Kidney (tissue), 14 donors: ENCODE measurements around the gene CTNNBL1. TPM values are rescaled to one million over a fixed set of nuclear protein-coding genes. Genes with fewer than 3 reads are reported as not detected.

Experiments
- DNase-seq, 5 donors: peaks; one replicate each; pipeline ENCODE4 v3.0.0-alpha.2; 2013 to 2020
- FAIRE-seq: peaks from 2 replicates; lab custom pipeline; 2012; peaks lifted over from hg19 to GRCh38; lab: Jason Lieb, UNC
- H3K27ac ChIP-seq, 2 donors: one replicate each; pipeline ENCODE4 v1.7.0; 2013; ENCODE audit warnings: low read depth in 2 of 2, low read length in 2 of 2, inconsistent platforms in 1 of 2
- H3K27me3 ChIP-seq: one replicate; pipeline ENCODE4 v1.7.1; 2013; ENCODE audit warnings: low read length, inconsistent platforms; ENCODE audit not compliant: control insufficient read depth, insufficient read depth
- H3K36me3 ChIP-seq, 3 donors: one replicate each; pipeline versions ENCODE4 v1.7.0 to v1.7.1; 2013; ENCODE audit warnings: low read length in 3 of 3, control low read depth in 1 of 3, inconsistent platforms in 1 of 3; ENCODE audit not compliant: insufficient read depth in 3 of 3, control insufficient read depth in 2 of 3
- H3K4me1 ChIP-seq, 3 donors: one replicate each; pipeline versions ENCODE4 v1.7.0 to v1.7.1; 2013; ENCODE audit warnings: low read length in 3 of 3, inconsistent platforms in 1 of 3, low read depth in 1 of 3; ENCODE audit not compliant: control insufficient read depth in 2 of 3, insufficient read depth in 2 of 3
- H3K4me3 ChIP-seq, 3 donors: one replicate each; pipeline versions ENCODE4 v1.7.0 to v1.8.1; 2013; ENCODE audit warnings: low read length in 3 of 3, control low read depth in 1 of 3, inconsistent platforms in 1 of 3
- H3K9ac ChIP-seq, 3 donors: one replicate each; pipeline versions ENCODE4 v1.7.0 to v1.7.1; 2013; ENCODE audit warnings: low read length in 3 of 3, control low read depth in 1 of 3, inconsistent platforms in 1 of 3
- H3K9me3 ChIP-seq, 3 donors: one replicate each; pipeline versions ENCODE4 v1.7.0 to v1.7.1; 2013; ENCODE audit warnings: low read length in 3 of 3, control low read depth in 1 of 3, inconsistent platforms in 1 of 3; ENCODE audit not compliant: control insufficient read depth in 2 of 3, insufficient read depth in 1 of 3
- intact Hi-C: fragments of 100-400 bp; cut with DNase I; formaldehyde crosslinking; loops from one replicate; pipeline ENCODE4 v1.11.1; 2022
- polyA plus RNA-seq: library from polyadenylated mRNA; stranded (reverse); fragments of 350-450 nt; fragmentation: Illumina TruSeq; extraction: RNeasy Lipid Tissue Mini Kit (QIAGEN cat#74804); gene quantifications from one replicate; pipeline ENCODE4 v1.2.3, GENCODE V29; 2014; ENCODE audit warnings: low read depth, low replicate concordance; ENCODE audit not compliant: insufficient read depth
- total RNA-seq: library from RNA; stranded (reverse); fragmentation: NEBNext Ultra II Directional; extraction: Animal tissue kit (Norgen Biotek cat#: 25700); gene quantifications from one replicate; pipeline ENCODE4 v1.2.1, GENCODE V29; 2021
- TF ChIP-seq, protein P1 (sequence below): IDR thresholded peaks from 3 replicates; pipeline ENCODE4 v1.5.1; 2012; ENCODE audit warnings: mild to moderate bottlenecking, moderate library complexity, borderline replicate concordance; ENCODE audit not compliant: insufficient read depth; ENCODE audit errors: extremely low read depth
- donor health status: control.
- donor health status: control.
- donor health status: control.
- donor health status: control.
- donor health status: control.
- donor health status: DM: yes; HTN: yes; CAD: no.
- donor health status: Normal renal cell carcinoma (clear cell type).

CTNNBL1 gene
- total and polyA plus RNA-seq, 2 donors from 2014 or later, result 40.9 to 70.9 TPM

DNA sequence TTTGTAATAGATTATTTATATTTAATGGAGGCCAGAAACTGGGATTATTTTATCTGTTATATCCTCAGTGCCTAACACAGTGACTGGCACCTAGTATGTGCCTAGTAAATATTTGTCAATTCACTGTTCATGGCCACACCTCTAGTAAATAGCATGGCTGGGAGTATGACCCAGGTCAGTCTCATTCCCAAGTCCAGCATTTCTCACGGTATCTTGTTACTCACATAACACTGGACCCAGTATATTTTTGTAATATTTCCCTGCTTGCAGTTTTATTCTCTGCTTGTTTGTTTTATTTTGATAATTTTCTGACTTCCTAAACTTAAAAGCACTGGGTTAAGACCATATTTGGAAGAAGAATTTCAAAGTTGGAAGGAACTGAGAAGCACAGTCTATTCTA is 47.7 kb downstream of the CTNNBL1 start:
- intact Hi-C loops, result no loop called here
- FAIRE-seq, result no peak
- Histone ChIP-seq H3K27me3 (no peaks in the 10 kb centered on the region), H3K27ac (no peak overlapping the region), H3K9ac (no peak overlapping the region), H3K4me3 (no peak overlapping the region), H3K4me1 (no peaks in the 10 kb centered on the region), H3K9me3 (no peaks in the 10 kb centered on the region), H3K36me3 (peaks cover 9 to 22% (median 10%) of the 10 kb centered on the region in 3 donors)
- TF ChIP-seq, protein P1, sequence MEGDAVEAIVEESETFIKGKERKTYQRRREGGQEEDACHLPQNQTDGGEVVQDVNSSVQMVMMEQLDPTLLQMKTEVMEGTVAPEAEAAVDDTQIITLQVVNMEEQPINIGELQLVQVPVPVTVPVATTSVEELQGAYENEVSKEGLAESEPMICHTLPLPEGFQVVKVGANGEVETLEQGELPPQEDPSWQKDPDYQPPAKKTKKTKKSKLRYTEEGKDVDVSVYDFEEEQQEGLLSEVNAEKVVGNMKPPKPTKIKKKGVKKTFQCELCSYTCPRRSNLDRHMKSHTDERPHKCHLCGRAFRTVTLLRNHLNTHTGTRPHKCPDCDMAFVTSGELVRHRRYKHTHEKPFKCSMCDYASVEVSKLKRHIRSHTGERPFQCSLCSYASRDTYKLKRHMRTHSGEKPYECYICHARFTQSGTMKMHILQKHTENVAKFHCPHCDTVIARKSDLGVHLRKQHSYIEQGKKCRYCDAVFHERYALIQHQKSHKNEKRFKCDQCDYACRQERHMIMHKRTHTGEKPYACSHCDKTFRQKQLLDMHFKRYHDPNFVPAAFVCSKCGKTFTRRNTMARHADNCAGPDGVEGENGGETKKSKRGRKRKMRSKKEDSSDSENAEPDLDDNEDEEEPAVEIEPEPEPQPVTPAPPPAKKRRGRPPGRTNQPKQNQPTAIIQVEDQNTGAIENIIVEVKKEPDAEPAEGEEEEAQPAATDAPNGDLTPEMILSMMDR, result no peak
- DNase-seq, result peak in 1 of 5 donors; percentile 58

DNA sequence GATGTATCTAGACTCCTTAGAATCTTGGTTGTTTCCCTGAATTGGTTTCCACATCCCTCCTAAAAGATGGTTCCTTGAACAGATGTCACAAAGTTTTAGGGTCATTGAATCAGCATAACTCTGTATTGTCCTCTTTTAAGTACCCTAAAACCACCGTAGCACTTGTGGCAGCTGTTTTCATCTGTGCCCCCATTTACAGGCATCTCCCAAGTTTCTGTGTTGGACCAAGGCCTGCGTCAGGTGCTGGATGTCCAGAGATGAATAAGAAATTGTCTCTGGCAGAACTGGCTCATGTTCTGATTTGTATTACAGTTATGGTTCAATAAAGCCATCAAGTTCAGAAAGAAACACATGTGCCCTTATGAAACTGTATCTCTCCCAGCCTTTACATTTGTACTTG is 48.3 kb downstream of the CTNNBL1 start:
- Histone ChIP-seq H3K36me3 (peaks cover 9 to 24% (median 10%) of the 10 kb centered on the region in 3 donors), H3K9ac (no peak overlapping the region), H3K9me3 (no peaks in the 10 kb centered on the region), H3K27me3 (no peaks in the 10 kb centered on the region), H3K4me3 (no peak overlapping the region), H3K4me1 (no peaks in the 10 kb centered on the region), H3K27ac (no peak overlapping the region)
- TF ChIP-seq, protein P1, result no peak
- no peak for DNase-seq
- no peak for FAIRE-seq
- intact Hi-C loops, result no loop called here

DNA sequence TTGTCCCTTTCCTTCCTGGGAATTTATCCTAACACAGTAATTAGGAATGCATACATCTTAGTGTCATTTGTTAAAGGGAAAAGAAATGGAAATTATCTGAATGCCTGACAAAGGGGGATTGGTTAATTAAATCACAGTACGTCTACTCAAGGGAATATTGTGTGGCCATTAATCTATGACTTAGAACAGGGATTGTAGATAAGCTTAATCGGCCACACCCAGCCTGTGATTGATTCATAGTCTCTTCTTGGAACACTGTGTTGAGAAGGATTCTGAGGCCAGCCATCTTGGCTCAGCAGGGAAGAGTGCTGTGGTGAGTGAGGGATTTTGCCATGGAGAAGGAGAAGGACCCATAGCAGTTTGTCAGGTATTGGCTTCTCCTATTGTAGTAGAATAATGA is 50.5 kb downstream of the CTNNBL1 start:
- Histone ChIP-seq H3K27me3 (no peaks in the 10 kb centered on the region), H3K9me3 (no peaks in the 10 kb centered on the region), H3K4me1 (no peaks in the 10 kb centered on the region), H3K36me3 (peaks cover 0 to 13% (median 2%) of the 10 kb centered on the region in 3 donors), H3K9ac (no peak overlapping the region), H3K4me3 (no peak overlapping the region), H3K27ac (no peak overlapping the region)
- DNase-seq (no peak), FAIRE-seq (no peak)
- TF ChIP-seq, protein P1, result no peak
- intact Hi-C loops, result no loop called here

DNA sequence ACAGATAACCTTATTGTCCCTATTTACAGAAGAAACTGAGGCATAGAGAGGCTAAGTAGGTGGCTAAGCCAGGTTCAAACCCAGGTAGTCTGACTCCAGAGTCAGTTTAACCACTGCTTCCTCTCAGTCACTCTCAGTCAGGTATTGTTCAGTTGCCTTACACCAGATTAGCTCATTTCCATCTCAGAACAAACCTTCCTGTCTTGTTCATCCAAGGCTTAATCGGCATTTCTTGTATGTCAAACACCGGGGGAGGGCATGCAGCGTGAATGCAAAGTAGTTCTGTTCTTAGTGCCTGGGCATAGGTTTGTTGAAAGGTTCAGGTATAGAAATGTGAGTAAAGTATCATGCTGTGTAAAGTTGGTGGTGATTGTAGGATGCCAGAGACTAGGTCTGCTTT is 51.7 kb downstream of the CTNNBL1 start:
- intact Hi-C loops, result no loop called here
- Histone ChIP-seq H3K4me3 (no peak overlapping the region), H3K9ac (no peak overlapping the region), H3K4me1 (no peaks in the 10 kb centered on the region), H3K27me3 (no peaks in the 10 kb centered on the region), H3K27ac (no peak overlapping the region), H3K9me3 (no peaks in the 10 kb centered on the region), H3K36me3 (peaks cover 0 to 13% (median 2%) of the 10 kb centered on the region in 3 donors)
- TF ChIP-seq, protein P1, result no peak
- FAIRE-seq (no peak), DNase-seq (no peak)
